B cell (primary cell): ENCODE results near the gene RIC8B. TPM values are rescaled to one million over a fixed set of nuclear protein-coding genes. Genes with fewer than 3 reads are reported as not detected.

ENCODE experiments used
- ATAC-seq: fragments of 200-7000 bp; cut with Tn5 transposase; one replicate; pipeline ENCODE4 v1.10.0; 2021; ENCODE audit warnings: low read depth, mild to moderate bottlenecking, moderate number of reproducible peaks, moderate library complexity
- CTCF ChIA-PET: fragments of 350-600 bp; sonication (Branson Sonifier 250); formaldehyde crosslinking; loops from one replicate; lab custom pipeline; 2021; ENCODE audit warnings: antibody characterized with exemption, inconsistent platforms; lab: Charles Lee
- POLR2A ChIA-PET: fragments of 350-600 bp; sonication (Branson Sonifier 250); formaldehyde crosslinking; loops from one replicate; lab custom pipeline; 2021; ENCODE audit warnings: antibody characterized with exemption; lab: Charles Lee
- DNase-seq: peaks from one replicate; pipeline ENCODE4 v3.0.0; 2013
- H2AFZ ChIP-seq: 2 replicates; pipeline ENCODE4 v1.6.1; 2012; ENCODE audit warnings: mild to moderate bottlenecking, low read depth, low read length; ENCODE audit not compliant: insufficient read depth, poor library complexity, severe bottlenecking
- H3K27ac ChIP-seq, 2 donors: 1 replicate in 1 of 2; 2 replicates in 1 of 2; pipeline ENCODE4 v1.5.1; 2012 to 2013; ENCODE audit warnings: low read length in 2 of 2, mild to moderate bottlenecking in 2 of 2, moderate library complexity in 1 of 2
- H3K27me3 ChIP-seq, 4 experiments: fragments of 200-600 bp in 1 of 4; sonication (generic) in 1 of 4; replicated peaks in 1 of 4; 1 replicate in 2 of 4; 2 replicates in 2 of 4; pipeline versions ENCODE4 v1.6.1 to v1.7.0; 2013 to 2016; ENCODE audit warnings: low read length in 3 of 4, mild to moderate bottlenecking in 2 of 4, mixed read lengths in 1 of 4, moderate library complexity in 1 of 4; ENCODE audit not compliant: insufficient read depth in 4 of 4, control insufficient read depth in 3 of 4; ENCODE audit errors: control extremely low read depth in 1 of 4
- H3K36me3 ChIP-seq, 2 experiments: replicated peaks in 1 of 2; 1 replicate in 1 of 2; 2 replicates in 1 of 2; pipeline versions ENCODE4 v1.6.1 to v1.7.1; 2013; ENCODE audit warnings: low read length in 1 of 2; ENCODE audit not compliant: insufficient read depth in 2 of 2, control insufficient read depth in 1 of 2; ENCODE audit errors: control extremely low read depth in 1 of 2, extremely low read depth in 1 of 2
- H3K4me1 ChIP-seq, 2 donors: fragments of 200-600 bp in 1 of 2; sonication (generic) in 1 of 2; 1 replicate in 1 of 2; 2 replicates in 1 of 2; pipeline versions ENCODE4 v1.5.1 to v1.6.1; 2013 to 2017; ENCODE audit warnings: low read length in 2 of 2; ENCODE audit not compliant: control insufficient read depth in 2 of 2, insufficient read depth in 2 of 2
- H3K4me2 ChIP-seq: replicated peaks from 2 replicates; pipeline ENCODE3; 2012; ENCODE audit warnings: mild to moderate bottlenecking, low read depth, low read length; ENCODE audit not compliant: poor library complexity, severe bottlenecking
- H3K4me3 ChIP-seq, 5 experiments: fragments of 200-600 bp in 1 of 5; sonication (generic) in 1 of 5; 1 replicate in 3 of 5; 2 replicates in 2 of 5; pipeline versions ENCODE4 v1.5.1 to v1.7.0; 2011 to 2016; ENCODE audit warnings: low read length in 4 of 5, mild to moderate bottlenecking in 4 of 5, low read depth in 2 of 5, control low read depth in 1 of 5, moderate library complexity in 1 of 5; ENCODE audit not compliant: insufficient read depth in 1 of 5; ENCODE audit errors: control extremely low read depth in 1 of 5, extremely low read depth in 1 of 5
- H3K79me2 ChIP-seq: fragments of 200-600 bp; sonication (generic); one replicate; pipeline ENCODE4 v1.6.0; 2016; ENCODE audit warnings: low read length; ENCODE audit not compliant: control insufficient read depth, insufficient read depth
- H3K9ac ChIP-seq: fragments of 200-600 bp; sonication (generic); 2 replicates; pipeline ENCODE4 v1.6.1; 2017; ENCODE audit warnings: mild to moderate bottlenecking, low read length, moderate library complexity
- H3K9me3 ChIP-seq, 3 donors: one replicate each; pipeline versions ENCODE4 v1.6.1 to v1.7.1; 2013; ENCODE audit warnings: low read length in 2 of 3; ENCODE audit not compliant: control insufficient read depth in 2 of 3, insufficient read depth in 1 of 3; ENCODE audit errors: control extremely low read depth in 1 of 3
- H4K20me1 ChIP-seq: 2 replicates; pipeline ENCODE4 v1.6.0; 2012; ENCODE audit warnings: mild to moderate bottlenecking, low read length; ENCODE audit not compliant: insufficient read depth, control insufficient read depth, poor library complexity, severe bottlenecking
- H3K27ac Mint-ChIP-seq: one replicate; pipeline ENCODE4 v1.8.0; 2021; ENCODE audit warnings: mixed read lengths
- H3K27me3 Mint-ChIP-seq: one replicate; pipeline ENCODE4 v1.8.0; 2021; ENCODE audit warnings: mixed read lengths
- H3K4me1 Mint-ChIP-seq: one replicate; pipeline ENCODE4 v1.8.0; 2021; ENCODE audit warnings: mixed read lengths
- H3K4me3 Mint-ChIP-seq: one replicate; pipeline ENCODE4 v1.8.0; 2021; ENCODE audit warnings: mixed read lengths
- H3K9me3 Mint-ChIP-seq: one replicate; pipeline ENCODE4 v1.8.0; 2022; ENCODE audit warnings: mixed read lengths; ENCODE audit not compliant: insufficient read depth
- EZH2 ChIP-seq: IDR thresholded peaks from 2 replicates; pipeline ENCODE4 v1.6.1; 2012; ENCODE audit warnings: borderline replicate concordance, low read depth, mild to moderate bottlenecking, moderate library complexity, low read length; ENCODE audit not compliant: insufficient read depth, poor library complexity, severe bottlenecking
- WGBS: methylation state at CpG from one replicate; pipeline ENCODE4 v1.1.5; 2013; ENCODE audit warnings: missing lambda C conversion rate; ENCODE audit not compliant: insufficient coverage; 5-methylcytosine and 5-hydroxymethylcytosine counted together
- intact Hi-C: fragments of 100-400 bp; cut with micrococcal nuclease; formaldehyde crosslinking; loops from one replicate; pipeline ENCODE4 v1.10.0; 2022
- polyA plus RNA-seq: library from polyadenylated mRNA; depleted of rRNA; stranded (reverse); fragments of >200 nt; gene quantifications from 2 replicates; pipeline ENCODE4 v1.2.3, GENCODE V29; 2012
- total RNA-seq, 2 donors: library from RNA; stranded (reverse); fragments of 120-200 nt in 1 of 2; gene quantifications; 1 replicate in 1 of 2; 2 replicates in 1 of 2; pipeline versions ENCODE4 v1.2.3 to v1.2.4, GENCODE V29; 2013 to 2022
- TF ChIP-seq, protein P1 (sequence below): fragments of 200-600 bp; IDR thresholded peaks from one replicate; pipeline ENCODE4 v1.8.0; 2022; ENCODE audit warnings: antibody characterized with exemption, mild to moderate bottlenecking

The RIC8B gene
- total and polyA plus RNA-seq, 2 donors (not counting 1 experiment from before 2014, with no cell fraction given), result 3.0 to 14.8 TPM

- Histone ChIP-seq H3K79me2 (no peaks in the 10 kb centered on the region), H3K9ac (no peak overlapping the region), H3K27me3 (no peaks in the 10 kb centered on the region), H3K4me3 (no peak overlapping the region), H3K36me3 (no peaks in the 10 kb centered on the region), H3K9me3 (peaks cover 0 to 5% (median 0%) of the 10 kb centered on the region in 3 donors), H3K4me1 (no peaks in the 10 kb centered on the region), H3K27ac (no peak overlapping the region), H2AFZ (no peak overlapping the region), H4K20me1 (no peaks in the 10 kb centered on the region), H3K4me2 (no peak overlapping the region)
- POLR2A ChIA-PET, result no interaction called here
- H3K4me1 Mint-ChIP-seq, result no peaks in the 10 kb centered on the region
- intact Hi-C loops, result no loop called here
- H3K4me3 Mint-ChIP-seq, result no peak overlapping the region
- H3K27me3 Mint-ChIP-seq, result no peaks in the 10 kb centered on the region
- WGBS, result 100% methylated on average over 1 of the region's 5 CpGs
- CTCF ChIA-PET, result no interaction called here
- no peak overlapping the region for H3K27ac Mint-ChIP-seq
- H3K9me3 Mint-ChIP-seq, result no peaks in the 10 kb centered on the region
- TF ChIP-seq, protein P1, sequence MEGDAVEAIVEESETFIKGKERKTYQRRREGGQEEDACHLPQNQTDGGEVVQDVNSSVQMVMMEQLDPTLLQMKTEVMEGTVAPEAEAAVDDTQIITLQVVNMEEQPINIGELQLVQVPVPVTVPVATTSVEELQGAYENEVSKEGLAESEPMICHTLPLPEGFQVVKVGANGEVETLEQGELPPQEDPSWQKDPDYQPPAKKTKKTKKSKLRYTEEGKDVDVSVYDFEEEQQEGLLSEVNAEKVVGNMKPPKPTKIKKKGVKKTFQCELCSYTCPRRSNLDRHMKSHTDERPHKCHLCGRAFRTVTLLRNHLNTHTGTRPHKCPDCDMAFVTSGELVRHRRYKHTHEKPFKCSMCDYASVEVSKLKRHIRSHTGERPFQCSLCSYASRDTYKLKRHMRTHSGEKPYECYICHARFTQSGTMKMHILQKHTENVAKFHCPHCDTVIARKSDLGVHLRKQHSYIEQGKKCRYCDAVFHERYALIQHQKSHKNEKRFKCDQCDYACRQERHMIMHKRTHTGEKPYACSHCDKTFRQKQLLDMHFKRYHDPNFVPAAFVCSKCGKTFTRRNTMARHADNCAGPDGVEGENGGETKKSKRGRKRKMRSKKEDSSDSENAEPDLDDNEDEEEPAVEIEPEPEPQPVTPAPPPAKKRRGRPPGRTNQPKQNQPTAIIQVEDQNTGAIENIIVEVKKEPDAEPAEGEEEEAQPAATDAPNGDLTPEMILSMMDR, result no peak
- no peak for TF ChIP-seq EZH2
- DNase-seq (no peak), ATAC-seq (no peak)
Observed at GRCh38 chr12:106783515-106783914, 9.0 kb downstream of the RIC8B start.

GRCh38 chr12:106790020-106790419 lies 15.5 kb downstream of the RIC8B start:
- Histone ChIP-seq H3K9ac (no peak overlapping the region), H3K27me3 (no peaks in the 10 kb centered on the region), H4K20me1 (no peaks in the 10 kb centered on the region), H2AFZ (no peak overlapping the region), H3K9me3 (peaks cover 0 to 5% (median 0%) of the 10 kb centered on the region in 3 donors), H3K4me1 (no peaks in the 10 kb centered on the region), H3K79me2 (no peaks in the 10 kb centered on the region), H3K4me2 (no peak overlapping the region), H3K4me3 (no peak overlapping the region), H3K27ac (no peak overlapping the region), H3K36me3 (no peaks in the 10 kb centered on the region)
- Mint-ChIP-seq H3K4me1 (no peaks in the 10 kb centered on the region), H3K27ac (no peak overlapping the region), H3K4me3 (no peak overlapping the region), H3K9me3 (no peaks in the 10 kb centered on the region), H3K27me3 (no peaks in the 10 kb centered on the region)
- intact Hi-C loops, result no loop called here
- CTCF ChIA-PET, result no interaction called here
- DNase-seq (no peak), ATAC-seq (no peak)
- POLR2A ChIA-PET, result no interaction called here
- no peak for TF ChIP-seq EZH2
- TF ChIP-seq, protein P1, result no peak
- WGBS, result no CpG with 5 or more reads among the region's 2 CpGs
